Cardiac muscle cell (in vitro differentiated cells and primary cell): ENCODE data around the gene DEFB114. TPM values are rescaled to one million over a fixed set of nuclear protein-coding genes. Genes with fewer than 3 reads are reported as not detected.

Experiments
- DNase-seq, 2 donors: peaks; one replicate each; pipeline versions ENCODE4 v3.0.0 to v3.0.0-alpha.2; 2010 to 2017; ENCODE audit warnings: low read depth in 1 of 2, low spot score in 1 of 2
- H3K27ac ChIP-seq: fragments of 200-600 bp; sonication (generic); 2 replicates; pipeline ENCODE4 v1.5.1; 2016
- H3K27me3 ChIP-seq: fragments of 200-600 bp; sonication (generic); 2 replicates; pipeline ENCODE4 v1.6.0; 2016; ENCODE audit warnings: control low read depth
- H3K36me3 ChIP-seq: fragments of 200-600 bp; sonication (generic); 2 replicates; pipeline ENCODE4 v1.5.1; 2016; ENCODE audit warnings: control low read depth
- H3K4me1 ChIP-seq: fragments of 200-600 bp; sonication (generic); 2 replicates; pipeline ENCODE4 v1.8.1; 2017; ENCODE audit warnings: low read depth, mild to moderate bottlenecking, mixed run types
- H3K4me3 ChIP-seq: fragments of 200-600 bp; sonication (generic); 2 replicates; pipeline ENCODE4 v1.5.1; 2016; ENCODE audit warnings: mild to moderate bottlenecking
- H3K9me3 ChIP-seq: fragments of 200-600 bp; sonication (generic); 2 replicates; pipeline ENCODE4 v1.5.1; 2017; ENCODE audit warnings: low read depth, mild to moderate bottlenecking, control low read depth
- polyA plus RNA-seq: library from polyadenylated mRNA; unstranded; fragments of >200 nt; fragmentation: Nextera tagmentation; extraction: Ambion mirVana; gene quantifications from 2 replicates; pipeline ENCODE4 v1.2.1, GENCODE V29; 2016
- total RNA-seq: library from RNA; depleted of rRNA; stranded (reverse); fragments of >200 nt; gene quantifications from 2 replicates; pipeline ENCODE4 v1.2.3, GENCODE V29; 2016
- TF ChIP-seq, protein P1 (sequence below): IDR thresholded peaks from 2 replicates; pipeline ENCODE4 v1.5.1; 2012; ENCODE audit warnings: low read depth, mild to moderate bottlenecking, low read length

The DEFB114 gene
- total and polyA plus RNA-seq, 2 experiments from 2014 or later = not detected

GRCh38 chr6:49912196-49912595 lies 51.8 kb downstream of the DEFB114 start:
- H3K4me3 ChIP-seq = no peak overlapping the region
- H3K27ac ChIP-seq = no peak overlapping the region
- DNase-seq = no peak
- TF ChIP-seq, protein P1, sequence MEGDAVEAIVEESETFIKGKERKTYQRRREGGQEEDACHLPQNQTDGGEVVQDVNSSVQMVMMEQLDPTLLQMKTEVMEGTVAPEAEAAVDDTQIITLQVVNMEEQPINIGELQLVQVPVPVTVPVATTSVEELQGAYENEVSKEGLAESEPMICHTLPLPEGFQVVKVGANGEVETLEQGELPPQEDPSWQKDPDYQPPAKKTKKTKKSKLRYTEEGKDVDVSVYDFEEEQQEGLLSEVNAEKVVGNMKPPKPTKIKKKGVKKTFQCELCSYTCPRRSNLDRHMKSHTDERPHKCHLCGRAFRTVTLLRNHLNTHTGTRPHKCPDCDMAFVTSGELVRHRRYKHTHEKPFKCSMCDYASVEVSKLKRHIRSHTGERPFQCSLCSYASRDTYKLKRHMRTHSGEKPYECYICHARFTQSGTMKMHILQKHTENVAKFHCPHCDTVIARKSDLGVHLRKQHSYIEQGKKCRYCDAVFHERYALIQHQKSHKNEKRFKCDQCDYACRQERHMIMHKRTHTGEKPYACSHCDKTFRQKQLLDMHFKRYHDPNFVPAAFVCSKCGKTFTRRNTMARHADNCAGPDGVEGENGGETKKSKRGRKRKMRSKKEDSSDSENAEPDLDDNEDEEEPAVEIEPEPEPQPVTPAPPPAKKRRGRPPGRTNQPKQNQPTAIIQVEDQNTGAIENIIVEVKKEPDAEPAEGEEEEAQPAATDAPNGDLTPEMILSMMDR = no peak
- H3K27me3 ChIP-seq = no peaks in the 10 kb centered on the region
- no peaks in the 10 kb centered on the region for H3K9me3 ChIP-seq
- no peaks in the 10 kb centered on the region for H3K36me3 ChIP-seq
- H3K4me1 ChIP-seq = peaks cover 39% of the 10 kb centered on the region

GRCh38 chr6:49911252-49911651 lies 52.7 kb downstream of the DEFB114 start:
- no peaks in the 10 kb centered on the region for H3K27me3 ChIP-seq
- TF ChIP-seq, protein P1 = no peak
- H3K36me3 ChIP-seq = no peaks in the 10 kb centered on the region
- peaks cover 39% of the 10 kb centered on the region for H3K4me1 ChIP-seq
- no peak overlapping the region for H3K27ac ChIP-seq
- H3K9me3 ChIP-seq = no peaks in the 10 kb centered on the region
- DNase-seq = no peak
- H3K4me3 ChIP-seq = no peak overlapping the region

Other genes with a start within 250 kb of the DEFB114 start
- not detected in 2 replicates for gene CRISP3, start 219.8 kb downstream of the DEFB114 start, total RNA-seq
- gene CRISP3, start 219.8 kb downstream of the DEFB114 start, polyA plus RNA-seq = not detected in 2 replicates
- not detected in 2 replicates for gene PGK2, start 176.9 kb downstream of the DEFB114 start, total RNA-seq
- gene PGK2, start 176.9 kb downstream of the DEFB114 start, polyA plus RNA-seq = not detected in 2 replicates
- not detected in 2 replicates for gene CRISP1, start 97.6 kb downstream of the DEFB114 start, total RNA-seq
- not detected in 2 replicates for gene CRISP1, start 97.6 kb downstream of the DEFB114 start, polyA plus RNA-seq
- not detected in 2 replicates for gene DEFB113, start 5.5 kb upstream of the DEFB114 start, total RNA-seq
- gene DEFB113, start 5.5 kb upstream of the DEFB114 start, polyA plus RNA-seq = not detected in 2 replicates
- gene DEFB110, start 57.8 kb upstream of the DEFB114 start, total RNA-seq = not detected in 2 replicates
- gene DEFB110, start 57.8 kb upstream of the DEFB114 start, polyA plus RNA-seq = not detected in 2 replicates
- gene DEFB112, start 85.8 kb upstream of the DEFB114 start, total RNA-seq = not detected in 2 replicates
- not detected in 2 replicates for gene DEFB112, start 85.8 kb upstream of the DEFB114 start, polyA plus RNA-seq